ENCODE measurements around the gene GUF1. TPM values are rescaled to one million over a fixed set of nuclear protein-coding genes. Genes with fewer than 3 reads are reported as not detected.

GUF1 gene
- polyA plus RNA-seq, 3 donors = 6.2 to 11.3 (median 8.4) TPM

DNA sequence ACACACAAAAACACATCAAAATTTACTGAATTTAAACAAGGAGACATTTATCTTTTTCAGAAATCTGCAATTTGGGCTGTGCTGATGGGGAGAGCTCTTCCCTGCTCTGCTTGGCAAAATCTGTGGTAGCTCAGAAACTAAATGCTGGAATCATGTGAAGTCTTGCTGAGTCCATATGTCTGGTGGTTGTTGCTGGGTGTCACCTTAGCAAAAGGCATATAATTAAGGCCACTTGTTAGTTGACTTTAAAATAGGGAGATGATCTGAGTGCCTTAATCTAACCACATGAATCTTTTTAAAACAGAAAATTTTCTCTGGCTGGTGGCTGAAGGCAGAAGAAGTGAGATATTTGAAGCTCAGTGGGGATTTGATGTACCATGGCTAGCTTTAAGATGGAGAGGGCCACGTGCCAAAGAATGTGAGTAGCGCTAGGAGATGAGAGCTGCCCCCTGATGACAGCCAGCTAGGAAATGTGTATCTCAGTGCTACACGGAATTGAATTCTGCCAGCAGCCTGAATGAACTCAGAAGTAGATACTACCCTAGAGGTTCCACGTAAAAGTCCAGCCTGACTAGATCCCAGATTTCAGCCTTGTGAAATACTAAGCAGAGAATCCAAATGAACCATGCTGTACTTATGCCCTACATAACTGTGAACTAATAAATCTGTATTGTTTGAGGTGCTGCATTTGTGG lies 7.6 kb upstream of the GUF1 start:
- H3K4me3 ChIP-seq (replicated peaks in 1 of 3; ENCODE audit: low read depth in 2 of 3, low read length in 3 of 3) = no peak overlapping the region
- no peaks in the 10 kb centered on the region for H3K79me2 ChIP-seq (ENCODE audit: insufficient read depth, low read length)
- no peaks in the 10 kb centered on the region for H3K36me3 ChIP-seq (replicated peaks in 1 of 2; ENCODE audit: control insufficient read depth in 1 of 2, insufficient read depth in 2 of 2, low read length in 2 of 2)
- no peak overlapping the region for H2AFZ ChIP-seq (ENCODE audit: insufficient read depth, low read depth, low read length, poor library complexity, severe bottlenecking)
- TF ChIP-seq, protein P1, sequence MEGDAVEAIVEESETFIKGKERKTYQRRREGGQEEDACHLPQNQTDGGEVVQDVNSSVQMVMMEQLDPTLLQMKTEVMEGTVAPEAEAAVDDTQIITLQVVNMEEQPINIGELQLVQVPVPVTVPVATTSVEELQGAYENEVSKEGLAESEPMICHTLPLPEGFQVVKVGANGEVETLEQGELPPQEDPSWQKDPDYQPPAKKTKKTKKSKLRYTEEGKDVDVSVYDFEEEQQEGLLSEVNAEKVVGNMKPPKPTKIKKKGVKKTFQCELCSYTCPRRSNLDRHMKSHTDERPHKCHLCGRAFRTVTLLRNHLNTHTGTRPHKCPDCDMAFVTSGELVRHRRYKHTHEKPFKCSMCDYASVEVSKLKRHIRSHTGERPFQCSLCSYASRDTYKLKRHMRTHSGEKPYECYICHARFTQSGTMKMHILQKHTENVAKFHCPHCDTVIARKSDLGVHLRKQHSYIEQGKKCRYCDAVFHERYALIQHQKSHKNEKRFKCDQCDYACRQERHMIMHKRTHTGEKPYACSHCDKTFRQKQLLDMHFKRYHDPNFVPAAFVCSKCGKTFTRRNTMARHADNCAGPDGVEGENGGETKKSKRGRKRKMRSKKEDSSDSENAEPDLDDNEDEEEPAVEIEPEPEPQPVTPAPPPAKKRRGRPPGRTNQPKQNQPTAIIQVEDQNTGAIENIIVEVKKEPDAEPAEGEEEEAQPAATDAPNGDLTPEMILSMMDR (IDR thresholded peaks at IDR 0.05) = no peak
- intact Hi-C loops (cut with micrococcal nuclease) = no loop called here
- H3K27me3 ChIP-seq (ENCODE audit: control insufficient read depth in 2 of 2, insufficient read depth in 2 of 2, low read length in 2 of 2) = peaks cover 0 to 3% of the 10 kb centered on the region in 2 donors
- no peaks in the 10 kb centered on the region for H3K9me3 ChIP-seq (replicated peaks in 1 of 2; ENCODE audit: control insufficient read depth in 1 of 2, insufficient read depth in 1 of 2, low read length in 2 of 2)
- no peaks in the 10 kb centered on the region for H3K4me1 ChIP-seq (ENCODE audit: control insufficient read depth in 1 of 2, insufficient read depth in 2 of 2, low read length in 2 of 2)
- H3K9ac ChIP-seq (ENCODE audit: insufficient read depth, low read length, poor library complexity, severe bottlenecking) = no peak overlapping the region
- Mint-ChIP-seq H3K36me3 (no peaks in the 10 kb centered on the region), H3K27ac (no peak overlapping the region), H3K9me3 (no peaks in the 10 kb centered on the region), H3K4me1 (no peaks in the 10 kb centered on the region), H3K27me3 (ENCODE audit: low read depth in 3 of 3) (peaks cover 0 to 13% (median 3%) of the 10 kb centered on the region in 3 donors), H3K4me3 (no peak overlapping the region)
- WGBS (ENCODE audit: insufficient coverage) = 95% methylated on average over 3 of the region's 4 CpGs
- no peak overlapping the region for H3K27ac ChIP-seq (ENCODE audit: low read depth in 1 of 2, low read length in 2 of 2)
- H3K4me2 ChIP-seq (replicated peaks; ENCODE audit: extremely low read depth, low read length, poor library complexity, severe bottlenecking) = no peak overlapping the region
- no peak for DNase-seq
- no peaks in the 10 kb centered on the region for H4K20me1 ChIP-seq (ENCODE audit: insufficient read depth, low read length)

DNA sequence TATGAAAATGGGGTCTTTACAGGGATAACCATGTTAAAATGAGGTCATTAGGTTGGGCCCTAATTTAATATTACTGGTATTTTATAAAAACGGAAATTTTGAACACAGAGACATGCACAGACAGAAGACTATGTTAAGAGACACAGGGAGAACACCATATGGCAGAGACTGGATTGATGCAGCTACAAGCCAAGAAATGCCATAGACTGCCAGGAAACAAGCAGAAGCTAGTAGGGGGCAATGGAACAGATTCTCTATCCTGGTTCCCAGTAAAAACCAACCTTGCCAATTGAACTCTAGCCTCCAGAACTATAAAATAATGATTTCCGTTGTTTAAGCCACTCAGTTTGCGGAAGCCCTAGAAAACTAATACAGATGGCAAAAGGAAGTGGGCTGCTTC lies 6.6 kb upstream of the GUF1 start:
- Histone ChIP-seq H3K27me3 (ENCODE audit: control insufficient read depth in 2 of 2, insufficient read depth in 2 of 2, low read length in 2 of 2) (peaks cover 0 to 3% of the 10 kb centered on the region in 2 donors), H4K20me1 (ENCODE audit: insufficient read depth, low read length) (no peaks in the 10 kb centered on the region), H3K9me3 (replicated peaks in 1 of 2; ENCODE audit: control insufficient read depth in 1 of 2, insufficient read depth in 1 of 2, low read length in 2 of 2) (no peaks in the 10 kb centered on the region), H3K4me1 (ENCODE audit: control insufficient read depth in 1 of 2, insufficient read depth in 2 of 2, low read length in 2 of 2) (no peaks in the 10 kb centered on the region), H2AFZ (ENCODE audit: insufficient read depth, low read depth, low read length, poor library complexity, severe bottlenecking) (no peak overlapping the region), H3K36me3 (replicated peaks in 1 of 2; ENCODE audit: control insufficient read depth in 1 of 2, insufficient read depth in 2 of 2, low read length in 2 of 2) (no peaks in the 10 kb centered on the region), H3K4me2 (replicated peaks; ENCODE audit: extremely low read depth, low read length, poor library complexity, severe bottlenecking) (no peak overlapping the region), H3K27ac (ENCODE audit: low read depth in 1 of 2, low read length in 2 of 2) (no peak overlapping the region), H3K4me3 (replicated peaks in 1 of 3; ENCODE audit: low read depth in 2 of 3, low read length in 3 of 3) (no peak overlapping the region), H3K9ac (ENCODE audit: insufficient read depth, low read length, poor library complexity, severe bottlenecking) (no peak overlapping the region), H3K79me2 (ENCODE audit: insufficient read depth, low read length) (no peaks in the 10 kb centered on the region)
- Mint-ChIP-seq H3K4me3 (no peak overlapping the region), H3K27ac (no peak overlapping the region), H3K4me1 (no peaks in the 10 kb centered on the region), H3K27me3 (ENCODE audit: low read depth in 3 of 3) (peaks cover under 1 to 15% (median 6%) of the 10 kb centered on the region in 3 donors), H3K36me3 (no peaks in the 10 kb centered on the region), H3K9me3 (no peaks in the 10 kb centered on the region)
- intact Hi-C loops (cut with micrococcal nuclease) = no loop called here
- TF ChIP-seq, protein P1 (IDR thresholded peaks at IDR 0.05) = no peak
- DNase-seq = no peak
- 100% methylated on average over 1 of the region's 3 CpGs for WGBS (ENCODE audit: insufficient coverage)
